ENCODE results near the gene TSPAN16.

DNA sequence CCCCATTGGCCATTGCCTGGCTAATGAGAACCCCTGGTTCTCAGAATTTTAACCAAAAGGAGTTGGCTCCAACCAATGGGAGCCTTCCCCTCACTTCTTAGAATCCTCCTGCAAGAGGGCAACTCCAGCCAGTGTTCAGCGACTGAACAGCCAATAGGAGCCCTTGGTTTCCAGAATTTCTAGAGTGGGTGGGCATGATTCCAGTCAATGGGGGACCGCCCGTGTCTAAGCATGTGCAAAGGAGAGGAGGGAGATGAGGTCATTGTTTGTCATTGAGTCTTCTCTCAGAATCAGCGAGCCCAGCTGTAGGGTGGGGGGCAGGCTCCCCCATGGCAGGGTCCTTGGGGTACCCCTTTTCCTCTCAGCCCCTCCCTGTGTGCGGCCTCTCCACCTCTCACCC, 69.0 kb downstream of the TSPAN16 start:
- no peak for TF ChIP-seq ZFP37 (CRISPR knock-in tag; IDR thresholded peaks at IDR 0.05; ENCODE audit: borderline replicate concordance)
- no peak for TF ChIP-seq ATF1 (CRISPR knock-in tag; IDR thresholded peaks at IDR 0.05)
